Lower leg skin (tissue), 3 donors: ENCODE data around the gene ZNF789.

Experiments used
- POLR2A ChIP-seq, 2 donors: fragments of 450-650 bp; IDR thresholded peaks; one replicate each; pipeline ENCODE4 v1.6.1; 2016 to 2017; ENCODE audit warnings: antibody characterized with exemption in 2 of 2, mild to moderate bottlenecking in 1 of 2, moderate library complexity in 1 of 2
- TF ChIP-seq, protein P1 (sequence below), 3 donors: fragments of 450-650 bp; IDR thresholded peaks; one replicate each; pipeline ENCODE4 v1.5.1; 2016; ENCODE audit warnings: antibody characterized with exemption in 3 of 3, mild to moderate bottlenecking in 3 of 3, moderate library complexity in 2 of 3

- TF ChIP-seq, protein P1, sequence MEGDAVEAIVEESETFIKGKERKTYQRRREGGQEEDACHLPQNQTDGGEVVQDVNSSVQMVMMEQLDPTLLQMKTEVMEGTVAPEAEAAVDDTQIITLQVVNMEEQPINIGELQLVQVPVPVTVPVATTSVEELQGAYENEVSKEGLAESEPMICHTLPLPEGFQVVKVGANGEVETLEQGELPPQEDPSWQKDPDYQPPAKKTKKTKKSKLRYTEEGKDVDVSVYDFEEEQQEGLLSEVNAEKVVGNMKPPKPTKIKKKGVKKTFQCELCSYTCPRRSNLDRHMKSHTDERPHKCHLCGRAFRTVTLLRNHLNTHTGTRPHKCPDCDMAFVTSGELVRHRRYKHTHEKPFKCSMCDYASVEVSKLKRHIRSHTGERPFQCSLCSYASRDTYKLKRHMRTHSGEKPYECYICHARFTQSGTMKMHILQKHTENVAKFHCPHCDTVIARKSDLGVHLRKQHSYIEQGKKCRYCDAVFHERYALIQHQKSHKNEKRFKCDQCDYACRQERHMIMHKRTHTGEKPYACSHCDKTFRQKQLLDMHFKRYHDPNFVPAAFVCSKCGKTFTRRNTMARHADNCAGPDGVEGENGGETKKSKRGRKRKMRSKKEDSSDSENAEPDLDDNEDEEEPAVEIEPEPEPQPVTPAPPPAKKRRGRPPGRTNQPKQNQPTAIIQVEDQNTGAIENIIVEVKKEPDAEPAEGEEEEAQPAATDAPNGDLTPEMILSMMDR (IDR thresholded peaks at IDR 0.05): no peak
- no peak for TF ChIP-seq POLR2A (IDR thresholded peaks at IDR 0.05)
These were observed 63.0 kb downstream of the ZNF789 start for GRCh38 chr7:99535667-99536066.
